ENCODE data around the gene GPR152.
A peak's percentile ranks its signal among the peaks of the same experiment; 100 is the strongest.

GPR152 gene

GRCh38 chr11:67436459-67437081 lies 16.0 kb downstream of the GPR152 start:
- H3K27me3 ChIP-seq = no peaks in the 10 kb centered on the region
- peaks cover 73 to 98% (median 95%) of the 10 kb centered on the region in 10 experiments for H3K4me1 ChIP-seq
- H4K20me1 ChIP-seq = peaks cover 32 to 85% (median 66%) of the 10 kb centered on the region in 11 experiments; a peak in 21 of 22 replicates
- no peaks in the 10 kb centered on the region for H3K9me3 ChIP-seq (replicated peaks in 1 of 11)
- H3K4me2 ChIP-seq = peak overlapping the region; percentile 88 to 99 (median 98)
- peak overlapping the region; percentile 9 to 80 (median 70); a peak in 18 of 20 replicates for H3K4me3 ChIP-seq
- H3K27ac ChIP-seq = peak overlapping the region in 9 of 11 experiments; percentile 52 to 97 (median 89); a peak in 19 of 22 replicates
- no peak for TF ChIP-seq Cebpa-rat (IDR thresholded peaks at IDR 0.05)
- peaks cover 46 to 86% (median 50%) of the 10 kb centered on the region in 11 experiments for H3K36me3 ChIP-seq
- H3K9ac ChIP-seq = peak overlapping the region; percentile 62 to 94 (median 83); a peak in 21 of 22 replicates

GRCh38 chr11:67435727-67436458 lies 16.6 kb downstream of the GPR152 start:
- H3K4me2 ChIP-seq = peak overlapping the region; percentile 88 to 99 (median 98)
- peak overlapping the region in 9 of 10 experiments; percentile 47 to 80 (median 71); a peak in 17 of 20 replicates for H3K4me3 ChIP-seq
- peaks cover 67 to 97% (median 89%) of the 10 kb centered on the region in 10 experiments for H3K4me1 ChIP-seq
- H3K27ac ChIP-seq = peak overlapping the region in 10 of 11 experiments; percentile 29 to 97 (median 89); a peak in 19 of 22 replicates
- peaks cover 52 to 86% (median 56%) of the 10 kb centered on the region in 11 experiments for H3K36me3 ChIP-seq
- no peaks in the 10 kb centered on the region for H3K27me3 ChIP-seq
- H4K20me1 ChIP-seq = peaks cover 28 to 84% (median 63%) of the 10 kb centered on the region in 11 experiments; a peak in 21 of 22 replicates
- H3K9ac ChIP-seq = peak overlapping the region; percentile 62 to 94 (median 83)
- no peaks in the 10 kb centered on the region for H3K9me3 ChIP-seq (replicated peaks in 1 of 11)
- no peak for TF ChIP-seq Cebpa-rat (IDR thresholded peaks at IDR 0.05)

GRCh38 chr11:67435031-67435726 lies 17.4 kb downstream of the GPR152 start:
- Histone ChIP-seq H3K4me3 (peak overlapping the region in 8 of 10 experiments; percentile 68 to 80 (median 71); a peak in 15 of 20 replicates), H3K36me3 (peaks cover 59 to 86% (median 61%) of the 10 kb centered on the region in 11 experiments), H4K20me1 (peaks cover 20 to 83% (median 56%) of the 10 kb centered on the region in 11 experiments; a peak in 21 of 22 replicates), H3K9me3 (replicated peaks in 1 of 11) (no peaks in the 10 kb centered on the region), H3K4me2 (peak overlapping the region; percentile 88 to 99 (median 98)), H3K4me1 (peaks cover 60 to 94% (median 83%) of the 10 kb centered on the region in 10 experiments), H3K27ac (peak overlapping the region in 9 of 11 experiments; percentile 52 to 97 (median 89); a peak in 17 of 22 replicates), H3K27me3 (no peaks in the 10 kb centered on the region), H3K9ac (peak overlapping the region; percentile 62 to 94 (median 83); a peak in 20 of 22 replicates)
- TF ChIP-seq Cebpa-rat (IDR thresholded peaks at IDR 0.05) = no peak

GRCh38 chr11:67434395-67434881 lies 18.1 kb downstream of the GPR152 start:
- H3K36me3 ChIP-seq = peaks cover 63 to 84% (median 68%) of the 10 kb centered on the region in 11 experiments
- H3K4me2 ChIP-seq = peak overlapping the region; percentile 88 to 99 (median 98)
- TF ChIP-seq Cebpa-rat (IDR thresholded peaks at IDR 0.05) = no peak
- H3K9ac ChIP-seq = peak overlapping the region; percentile 14 to 94 (median 83); a peak in 19 of 22 replicates
- 0 out of 20 replicates have a peak overlapping the region, but pooled peaks of 1 of the 10 experiments have one; percentile 80 for H3K4me3 ChIP-seq
- no peaks in the 10 kb centered on the region for H3K9me3 ChIP-seq (replicated peaks in 1 of 11)
- H3K27me3 ChIP-seq = no peaks in the 10 kb centered on the region
- H3K4me1 ChIP-seq = peaks cover 60 to 94% (median 82%) of the 10 kb centered on the region in 10 experiments
- peaks cover 16 to 81% (median 53%) of the 10 kb centered on the region in 11 experiments; a peak in 21 of 22 replicates for H4K20me1 ChIP-seq
- peak overlapping the region in 9 of 11 experiments; percentile 52 to 97 (median 89); a peak in 14 of 22 replicates for H3K27ac ChIP-seq

GRCh38 chr11:67433536-67434394 lies 18.8 kb downstream of the GPR152 start:
- H3K4me1 ChIP-seq = peaks cover 59 to 93% (median 82%) of the 10 kb centered on the region in 10 experiments
- peaks cover 63 to 81% (median 68%) of the 10 kb centered on the region in 11 experiments for H3K36me3 ChIP-seq
- no peaks in the 10 kb centered on the region for H3K9me3 ChIP-seq (replicated peaks in 1 of 11)
- peak overlapping the region; percentile 40 to 94 (median 83); a peak in 18 of 22 replicates for H3K9ac ChIP-seq
- H4K20me1 ChIP-seq = peaks cover 12 to 85% (median 59%) of the 10 kb centered on the region in 11 experiments; a peak in 21 of 22 replicates
- peak overlapping the region in 8 of 11 experiments; percentile 5 to 97 (median 86); a peak in 11 of 22 replicates for H3K27ac ChIP-seq
- no peak overlapping the region for H3K4me3 ChIP-seq
- no peaks in the 10 kb centered on the region for H3K27me3 ChIP-seq
- TF ChIP-seq Cebpa-rat (IDR thresholded peaks at IDR 0.05) = no peak
- peak overlapping the region; percentile 9 to 99 (median 97); a peak in 19 of 22 replicates for H3K4me2 ChIP-seq

GRCh38 chr11:67432655-67433349 lies 19.7 kb downstream of the GPR152 start:
- peaks cover 49 to 83% (median 73%) of the 10 kb centered on the region in 10 experiments for H3K4me1 ChIP-seq
- no peaks in the 10 kb centered on the region for H3K9me3 ChIP-seq (replicated peaks in 1 of 11)
- peak overlapping the region in 8 of 11 experiments; percentile 88 to 99 (median 98); a peak in 12 of 22 replicates for H3K4me2 ChIP-seq
- no peak for TF ChIP-seq Cebpa-rat (IDR thresholded peaks at IDR 0.05)
- peaks cover 5 to 78% (median 59%) of the 10 kb centered on the region in 11 experiments; a peak in 21 of 22 replicates for H4K20me1 ChIP-seq
- peak overlapping the region in 10 of 11 experiments; percentile 40 to 94 (median 85); a peak in 14 of 22 replicates for H3K9ac ChIP-seq
- H3K27me3 ChIP-seq = no peaks in the 10 kb centered on the region
- no peak overlapping the region for H3K4me3 ChIP-seq
- peak overlapping the region in 4 of 11 experiments; percentile 7 to 97 (median 28); a peak in 7 of 22 replicates for H3K27ac ChIP-seq
- H3K36me3 ChIP-seq = peaks cover 62 to 72% (median 66%) of the 10 kb centered on the region in 11 experiments

Data from BLaER1 treated with 17β-estradiol and CSF1 and Interleukin-3, amounts not matched to agents 10 nM and 100 nM (cell line).